Mesendoderm (in vitro differentiated cells): ENCODE measurements around the gene CPEB3.
A peak's percentile ranks its signal among the peaks of the same experiment; 100 is the strongest.

Source experiments
- DNase-seq: peaks from one replicate; pipeline ENCODE4 v3.0.0; 2013
- H2AK5ac ChIP-seq: 2 replicates; pipeline ENCODE4 v1.6.1; 2013; ENCODE audit warnings: low read length, inconsistent platforms
- H2BK120ac ChIP-seq: 2 replicates; pipeline ENCODE4 v1.6.1; 2013; ENCODE audit warnings: low read depth, mild to moderate bottlenecking, low read length, moderate library complexity, mixed read lengths
- H2BK15ac ChIP-seq: replicated peaks from 2 replicates; pipeline ENCODE4 v1.6.1; 2013; ENCODE audit warnings: low read depth, mild to moderate bottlenecking, moderate library complexity
- H2BK5ac ChIP-seq: 2 replicates; pipeline ENCODE4 v1.6.1; 2013; ENCODE audit warnings: low read length, inconsistent platforms
- H3K18ac ChIP-seq: 2 replicates; pipeline ENCODE4 v1.6.1; 2013; ENCODE audit warnings: mild to moderate bottlenecking, low read length, mixed read lengths
- H3K23ac ChIP-seq: one replicate; pipeline ENCODE4 v1.6.1; 2013; ENCODE audit warnings: low read length
- H3K27ac ChIP-seq: 2 replicates; pipeline ENCODE4 v1.5.1; 2013; ENCODE audit warnings: low read depth, mild to moderate bottlenecking, inconsistent platforms, low read length, moderate library complexity
- H3K27me3 ChIP-seq: 2 replicates; pipeline ENCODE4 v1.6.1; 2013; ENCODE audit warnings: low read length, control low read depth, mild to moderate bottlenecking, inconsistent platforms; ENCODE audit not compliant: insufficient read depth, poor library complexity
- H3K36me3 ChIP-seq: 2 replicates; pipeline ENCODE4 v1.6.1; 2013; ENCODE audit warnings: low read length, inconsistent platforms; ENCODE audit not compliant: control insufficient read depth, insufficient read depth
- H3K4ac ChIP-seq: one replicate; pipeline ENCODE4 v1.6.1; 2013; ENCODE audit warnings: low read depth, mild to moderate bottlenecking, low read length, moderate library complexity
- H3K4me1 ChIP-seq: 2 replicates; pipeline ENCODE4 v1.6.1; 2013; ENCODE audit warnings: low read depth, low read length, inconsistent platforms; ENCODE audit not compliant: control insufficient read depth
- H3K4me2 ChIP-seq: 2 replicates; pipeline ENCODE4 v1.6.1; 2013; ENCODE audit warnings: low read length
- H3K4me3 ChIP-seq: 2 replicates; pipeline ENCODE4 v1.5.1; 2013; ENCODE audit warnings: mild to moderate bottlenecking, low read length
- H3K56ac ChIP-seq: one replicate; pipeline ENCODE4 v1.6.1; 2013; ENCODE audit warnings: low read length
- H3K79me1 ChIP-seq: 2 replicates; pipeline ENCODE4 v1.6.1; 2013; ENCODE audit warnings: low read length, inconsistent platforms
- H3K79me2 ChIP-seq: 2 replicates; pipeline ENCODE4 v1.6.1; 2013; ENCODE audit warnings: mild to moderate bottlenecking, low read length; ENCODE audit not compliant: control insufficient read depth, insufficient read depth
- H3K9ac ChIP-seq: 2 replicates; pipeline ENCODE4 v1.6.1; 2013; ENCODE audit warnings: low read length, inconsistent platforms
- H4K5ac ChIP-seq: one replicate; pipeline ENCODE4 v1.6.1; 2013; ENCODE audit warnings: low read length
- H4K8ac ChIP-seq: one replicate; pipeline ENCODE4 v1.6.1; 2013; ENCODE audit warnings: low read depth, mild to moderate bottlenecking, control low read depth, low read length, moderate library complexity
- WGBS: extraction: QIAGEN DNeasy Blood & Tissue Kit; methylation state at CpG from one replicate; pipeline ENCODE4 v1.1.7; 2013; ENCODE audit warnings: low lambda C conversion rate, missing lambda C conversion rate; ENCODE audit not compliant: insufficient coverage; ENCODE audit errors: extremely low coverage; 5-methylcytosine and 5-hydroxymethylcytosine counted together

CPEB3 gene

DNA sequence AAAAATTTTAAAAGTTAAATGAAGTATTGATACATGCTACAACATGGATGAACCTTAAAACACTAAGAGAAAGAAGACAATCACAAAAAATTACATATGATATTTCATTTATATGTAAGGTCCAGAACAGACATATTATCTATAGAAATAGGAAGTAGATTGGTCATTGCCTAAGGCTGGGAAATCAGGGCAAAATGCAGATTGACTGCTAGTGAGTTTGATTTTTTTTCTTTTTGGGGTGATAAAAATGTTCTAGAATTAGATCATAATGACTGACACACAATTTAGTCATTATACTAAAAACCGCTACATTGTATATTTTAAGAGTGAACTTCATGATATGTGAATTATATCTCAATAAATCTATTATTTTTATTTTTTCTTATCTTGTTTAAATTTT, 88.3 kb downstream of the CPEB3 start:
- no peaks in the 10 kb centered on the region for H3K4me1 ChIP-seq
- WGBS = no CpG with 5 or more reads among the region's 1 CpG
- H3K18ac ChIP-seq = no peak overlapping the region
- no peak for DNase-seq
- no peak overlapping the region for H3K9ac ChIP-seq
- no peak overlapping the region for H3K4ac ChIP-seq
- no peak overlapping the region for H3K56ac ChIP-seq
- H2BK120ac ChIP-seq = no peak overlapping the region
- H2BK15ac ChIP-seq = no peak overlapping the region
- no peaks in the 10 kb centered on the region for H3K27me3 ChIP-seq
- H3K36me3 ChIP-seq = no peaks in the 10 kb centered on the region
- H4K8ac ChIP-seq = no peak overlapping the region
- H2BK5ac ChIP-seq = no peak overlapping the region
- no peaks in the 10 kb centered on the region for H3K79me1 ChIP-seq
- H3K4me3 ChIP-seq = no peak overlapping the region
- no peak overlapping the region for H3K23ac ChIP-seq
- H3K27ac ChIP-seq = no peak overlapping the region
- no peak overlapping the region for H3K4me2 ChIP-seq
- no peaks in the 10 kb centered on the region for H3K79me2 ChIP-seq
- no peak overlapping the region for H2AK5ac ChIP-seq
- H4K5ac ChIP-seq = no peak overlapping the region

DNA sequence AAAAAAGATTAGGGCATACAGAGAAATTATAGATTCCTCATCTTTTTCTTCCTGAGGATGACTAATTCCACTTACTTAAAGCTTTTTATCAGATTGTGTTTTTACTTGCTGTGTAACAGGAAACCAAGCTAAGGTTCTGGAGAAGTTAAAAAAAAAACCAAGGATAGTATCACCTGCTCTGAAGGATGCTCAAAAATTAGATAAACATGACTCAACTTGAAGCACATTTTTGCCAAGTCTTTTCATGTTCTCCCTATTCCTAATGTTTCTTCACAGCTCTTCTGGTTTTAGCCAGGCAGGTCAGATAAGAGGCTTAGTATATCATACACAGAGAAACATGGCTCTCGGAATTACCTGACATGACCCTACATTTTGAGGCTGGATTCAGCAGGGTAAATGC, 90.3 kb downstream of the CPEB3 start:
- H3K27me3 ChIP-seq = no peaks in the 10 kb centered on the region
- no peak overlapping the region for H3K4me3 ChIP-seq
- H3K56ac ChIP-seq = no peak overlapping the region
- H2BK5ac ChIP-seq = no peak overlapping the region
- no peak overlapping the region for H2AK5ac ChIP-seq
- H3K4me2 ChIP-seq = no peak overlapping the region
- H3K79me2 ChIP-seq = no peaks in the 10 kb centered on the region
- H3K36me3 ChIP-seq = no peaks in the 10 kb centered on the region
- no peak overlapping the region for H2BK15ac ChIP-seq
- H3K4ac ChIP-seq = no peak overlapping the region
- H3K18ac ChIP-seq = no peak overlapping the region
- H3K79me1 ChIP-seq = no peaks in the 10 kb centered on the region
- no peak for DNase-seq
- no peak overlapping the region for H3K9ac ChIP-seq
- H4K5ac ChIP-seq = no peak overlapping the region
- no CpG with 5 or more reads among the region's 1 CpG for WGBS
- no peaks in the 10 kb centered on the region for H3K4me1 ChIP-seq
- H4K8ac ChIP-seq = no peak overlapping the region
- H3K23ac ChIP-seq = no peak overlapping the region
- no peak overlapping the region for H2BK120ac ChIP-seq
- H3K27ac ChIP-seq = no peak overlapping the region

DNA sequence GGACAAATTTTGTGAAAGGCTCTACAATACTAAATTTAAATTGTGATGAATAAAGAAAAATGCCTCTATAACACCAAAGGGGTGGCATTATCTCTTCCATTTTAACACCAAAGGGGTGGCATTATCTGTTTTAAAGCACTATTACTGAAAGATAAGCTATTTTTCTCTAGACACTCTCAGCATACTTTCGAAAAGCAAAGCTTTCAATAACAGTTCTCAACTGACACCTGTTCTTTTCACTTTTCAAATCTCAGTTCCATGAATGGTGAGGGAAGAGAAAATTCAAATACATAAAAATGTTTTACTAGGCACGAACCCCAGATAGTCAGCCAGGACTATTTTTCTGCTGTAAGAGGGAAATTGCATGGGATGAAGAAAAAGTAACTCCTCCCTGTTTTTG, 103.8 kb downstream of the CPEB3 start:
- Histone ChIP-seq H3K23ac (no peak overlapping the region), H3K79me1 (no peaks in the 10 kb centered on the region)

GRCh38 chr10:92184977-92185376, 105.9 kb downstream of the CPEB3 start:
- no peak overlapping the region for H4K5ac ChIP-seq
- no peak overlapping the region for H2BK15ac ChIP-seq
- no peak overlapping the region for H3K27ac ChIP-seq
- H3K18ac ChIP-seq = no peak overlapping the region
- H3K23ac ChIP-seq = no peak overlapping the region
- no peak for DNase-seq
- no peaks in the 10 kb centered on the region for H3K79me1 ChIP-seq
- no peaks in the 10 kb centered on the region for H3K27me3 ChIP-seq
- no peaks in the 10 kb centered on the region for H3K36me3 ChIP-seq
- H3K4me1 ChIP-seq = no peaks in the 10 kb centered on the region
- no peak overlapping the region for H3K9ac ChIP-seq
- no peak overlapping the region for H2BK5ac ChIP-seq
- H3K4me2 ChIP-seq = no peak overlapping the region
- no peaks in the 10 kb centered on the region for H3K79me2 ChIP-seq
- no peak overlapping the region for H2BK120ac ChIP-seq
- no peak overlapping the region for H2AK5ac ChIP-seq
- no peak overlapping the region for H3K4me3 ChIP-seq
- no CpG with 5 or more reads among the region's 3 CpGs for WGBS
- H4K8ac ChIP-seq = no peak overlapping the region
- H3K56ac ChIP-seq = no peak overlapping the region
- H3K4ac ChIP-seq = no peak overlapping the region

More for the DNA sequence above, 103.8 kb downstream of the CPEB3 start:
- Histone ChIP-seq H3K4me2 (no peak overlapping the region), H4K5ac (no peak overlapping the region), H3K27me3 (no peaks in the 10 kb centered on the region), H3K27ac (no peak overlapping the region), H2BK15ac (no peak overlapping the region), H3K9ac (no peak overlapping the region), H3K4ac (no peak overlapping the region), H4K8ac (no peak overlapping the region), H2BK120ac (no peak overlapping the region), H2AK5ac (no peak overlapping the region), H3K36me3 (no peaks in the 10 kb centered on the region), H2BK5ac (no peak overlapping the region), H3K4me3 (no peak overlapping the region), H3K4me1 (no peaks in the 10 kb centered on the region), H3K56ac (no peak overlapping the region), H3K18ac (no peak overlapping the region), H3K79me2 (no peaks in the 10 kb centered on the region)
- no CpG with 5 or more reads among the region's 2 CpGs for WGBS
- DNase-seq = no peak

DNA sequence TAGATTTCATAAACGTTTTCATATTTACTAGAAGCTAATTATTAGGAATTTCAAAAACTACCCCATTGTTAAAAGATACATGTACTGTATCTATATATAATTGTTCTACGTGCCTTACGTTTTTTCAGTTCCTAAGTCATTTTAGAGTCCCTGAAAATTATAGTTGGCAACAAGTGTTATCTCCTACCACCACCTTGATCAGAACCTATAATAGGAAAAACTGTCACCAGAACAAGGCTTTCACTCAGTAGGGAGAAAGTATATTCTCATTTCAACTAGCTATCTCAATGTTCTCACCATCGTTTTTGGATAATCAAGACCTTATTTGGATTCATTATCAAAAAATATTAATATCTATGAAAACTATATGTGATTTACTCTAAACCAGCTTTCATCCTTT, 107.7 kb downstream of the CPEB3 start:
- H3K56ac ChIP-seq = no peak overlapping the region
- no peak for DNase-seq
- H2AK5ac ChIP-seq = no peak overlapping the region
- H3K4me3 ChIP-seq = no peak overlapping the region
- H3K18ac ChIP-seq = no peak overlapping the region
- H3K23ac ChIP-seq = no peak overlapping the region
- H3K79me1 ChIP-seq = no peaks in the 10 kb centered on the region
- no peaks in the 10 kb centered on the region for H3K27me3 ChIP-seq
- no peak overlapping the region for H4K5ac ChIP-seq
- no peak overlapping the region for H2BK15ac ChIP-seq
- H2BK5ac ChIP-seq = no peak overlapping the region
- H2BK120ac ChIP-seq = no peak overlapping the region
- no peaks in the 10 kb centered on the region for H3K79me2 ChIP-seq
- no peak overlapping the region for H3K4ac ChIP-seq
- H3K4me1 ChIP-seq = no peaks in the 10 kb centered on the region
- no peak overlapping the region for H3K27ac ChIP-seq
- H3K36me3 ChIP-seq = no peaks in the 10 kb centered on the region
- 100% methylated on average over 1 of the region's 4 CpGs for WGBS
- H3K9ac ChIP-seq = no peak overlapping the region
- no peak overlapping the region for H4K8ac ChIP-seq
- no peak overlapping the region for H3K4me2 ChIP-seq

DNA sequence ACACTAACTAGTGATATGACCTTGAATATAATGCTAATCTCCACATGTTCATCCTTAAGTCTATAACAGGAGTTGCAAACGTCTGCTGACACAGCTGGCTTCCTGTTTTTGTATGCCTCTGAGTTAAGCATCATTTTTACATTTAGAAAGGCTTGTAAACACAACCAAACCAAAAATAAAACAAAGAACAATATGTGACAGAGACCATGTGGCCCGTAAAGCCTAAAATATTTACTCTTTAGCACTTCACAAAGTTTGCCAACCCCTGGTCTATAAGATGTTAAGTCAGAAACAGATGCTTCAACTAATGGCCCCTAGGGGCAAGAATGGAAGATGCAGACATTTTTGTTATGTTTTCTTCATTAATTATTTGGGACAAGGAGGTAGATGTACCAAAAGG, 109.3 kb downstream of the CPEB3 start:
- no peak overlapping the region for H3K9ac ChIP-seq
- H3K56ac ChIP-seq = no peak overlapping the region
- no peaks in the 10 kb centered on the region for H3K27me3 ChIP-seq
- no peak overlapping the region for H3K4me3 ChIP-seq
- H3K4me2 ChIP-seq = no peak overlapping the region
- H4K8ac ChIP-seq = no peak overlapping the region
- H3K36me3 ChIP-seq = no peaks in the 10 kb centered on the region
- H3K79me2 ChIP-seq = no peaks in the 10 kb centered on the region
- H2BK5ac ChIP-seq = no peak overlapping the region
- DNase-seq = peak; percentile 17
- no peak overlapping the region for H3K4ac ChIP-seq
- H2BK15ac ChIP-seq = no peak overlapping the region
- no peak overlapping the region for H3K23ac ChIP-seq
- H2AK5ac ChIP-seq = no peak overlapping the region
- H3K79me1 ChIP-seq = no peaks in the 10 kb centered on the region
- H2BK120ac ChIP-seq = no peak overlapping the region
- no peak overlapping the region for H3K18ac ChIP-seq
- no CpG with 5 or more reads among the region's 2 CpGs for WGBS
- H4K5ac ChIP-seq = no peak overlapping the region
- H3K27ac ChIP-seq = no peak overlapping the region
- no peaks in the 10 kb centered on the region for H3K4me1 ChIP-seq
